ENCODE data around the gene COL6A5. TPM values are rescaled to one million over a fixed set of nuclear protein-coding genes. Genes with fewer than 3 reads are reported as not detected.

The COL6A5 gene
- total RNA-seq, 1 experiment from 2014 or later = 0.32 TPM

DNA sequence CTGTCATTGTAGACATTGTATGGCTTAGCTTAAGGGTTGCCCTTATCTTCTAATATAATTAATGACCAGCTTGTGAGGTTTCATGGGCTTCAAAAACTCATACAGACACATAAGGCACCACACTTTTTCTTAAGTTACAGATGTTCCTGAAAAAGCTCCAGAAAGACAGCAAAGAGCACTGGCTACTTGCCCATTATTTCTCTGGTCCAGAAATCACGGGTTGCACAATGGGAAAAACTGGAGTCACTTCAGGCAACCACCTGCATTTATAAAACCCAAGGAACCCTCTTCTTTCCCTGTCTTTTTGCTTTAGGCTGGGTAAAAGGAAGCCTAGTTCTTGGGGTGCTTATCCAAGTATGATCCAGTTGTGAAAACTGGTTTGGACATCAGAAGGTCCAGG lies 169.2 kb downstream of the COL6A5 start:
- no peak overlapping the region for H3K4me3 ChIP-seq (ENCODE audit: low read depth, low read length, poor library complexity, severe bottlenecking)
- ChIA-PET POLR2A (ENCODE audit: low non-redundant PET) (no interaction called here), CTCF (interaction anchor here (0.6 kb wide), 1 partner anchor 14 kb away, joined by 3 read pairs; no protein-coding TSS in a partner anchor)
- no peaks in the 10 kb centered on the region for H3K9me3 ChIP-seq (ENCODE audit: low read depth, low read length, poor library complexity, severe bottlenecking)
- no peak for DNase-seq (ENCODE audit: low spot score)
- H3K27ac ChIP-seq (ENCODE audit: low read depth, low read length, poor library complexity, severe bottlenecking) = no peak overlapping the region
- no peaks in the 10 kb centered on the region for H3K4me1 ChIP-seq (ENCODE audit: insufficient read depth, low read length, poor library complexity, severe bottlenecking)
- no TSS peak for BruUV-seq (replicated peaks)
- TF ChIP-seq, protein P1, sequence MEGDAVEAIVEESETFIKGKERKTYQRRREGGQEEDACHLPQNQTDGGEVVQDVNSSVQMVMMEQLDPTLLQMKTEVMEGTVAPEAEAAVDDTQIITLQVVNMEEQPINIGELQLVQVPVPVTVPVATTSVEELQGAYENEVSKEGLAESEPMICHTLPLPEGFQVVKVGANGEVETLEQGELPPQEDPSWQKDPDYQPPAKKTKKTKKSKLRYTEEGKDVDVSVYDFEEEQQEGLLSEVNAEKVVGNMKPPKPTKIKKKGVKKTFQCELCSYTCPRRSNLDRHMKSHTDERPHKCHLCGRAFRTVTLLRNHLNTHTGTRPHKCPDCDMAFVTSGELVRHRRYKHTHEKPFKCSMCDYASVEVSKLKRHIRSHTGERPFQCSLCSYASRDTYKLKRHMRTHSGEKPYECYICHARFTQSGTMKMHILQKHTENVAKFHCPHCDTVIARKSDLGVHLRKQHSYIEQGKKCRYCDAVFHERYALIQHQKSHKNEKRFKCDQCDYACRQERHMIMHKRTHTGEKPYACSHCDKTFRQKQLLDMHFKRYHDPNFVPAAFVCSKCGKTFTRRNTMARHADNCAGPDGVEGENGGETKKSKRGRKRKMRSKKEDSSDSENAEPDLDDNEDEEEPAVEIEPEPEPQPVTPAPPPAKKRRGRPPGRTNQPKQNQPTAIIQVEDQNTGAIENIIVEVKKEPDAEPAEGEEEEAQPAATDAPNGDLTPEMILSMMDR (conservative IDR thresholded peaks at IDR 0.05; ENCODE audit: low read depth, low read length) = no peak
- no peak for TF ChIP-seq EZH2 (IDR thresholded peaks at IDR 0.05; ENCODE audit: borderline replicate concordance, low read depth, low read length, poor library complexity, severe bottlenecking)
- H3K27me3 ChIP-seq (replicated peaks; ENCODE audit: insufficient read depth, low read depth, low read length, poor library complexity) = peaks cover 68% of the 10 kb centered on the region
- H3K36me3 ChIP-seq (ENCODE audit: insufficient read depth, low read length, poor library complexity, severe bottlenecking) = no peaks in the 10 kb centered on the region
- intact Hi-C loops (cut with micrococcal nuclease; ENCODE audit: unreplicated experiment) = no loop called here

DNA sequence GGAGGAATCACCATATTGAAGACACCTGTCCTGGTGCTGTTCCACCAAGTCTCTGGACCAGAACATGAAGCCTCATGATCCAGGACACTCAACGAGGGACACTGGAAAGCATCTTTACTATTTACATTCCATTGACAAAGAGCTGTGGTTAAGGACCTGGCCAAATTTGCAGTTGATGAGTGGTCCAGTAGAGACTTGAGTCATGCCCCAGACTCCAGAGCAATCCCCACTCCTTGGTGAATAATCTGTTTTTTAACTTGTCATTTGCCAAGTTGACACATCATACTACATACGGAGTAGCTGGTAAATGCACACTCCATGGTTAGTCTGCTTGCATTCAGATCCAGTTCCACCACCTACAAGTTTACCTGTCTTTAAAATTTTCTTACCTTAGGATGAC lies 170.3 kb downstream of the COL6A5 start:
- Histone ChIP-seq H3K9me3 (ENCODE audit: low read depth, low read length, poor library complexity, severe bottlenecking) (no peaks in the 10 kb centered on the region), H3K27me3 (replicated peaks; ENCODE audit: insufficient read depth, low read depth, low read length, poor library complexity) (peaks cover 73% of the 10 kb centered on the region), H3K36me3 (ENCODE audit: insufficient read depth, low read length, poor library complexity, severe bottlenecking) (no peaks in the 10 kb centered on the region), H3K4me1 (ENCODE audit: insufficient read depth, low read length, poor library complexity, severe bottlenecking) (no peaks in the 10 kb centered on the region), H3K27ac (ENCODE audit: low read depth, low read length, poor library complexity, severe bottlenecking) (no peak overlapping the region), H3K4me3 (ENCODE audit: low read depth, low read length, poor library complexity, severe bottlenecking) (no peak overlapping the region)
- ChIA-PET POLR2A (ENCODE audit: low non-redundant PET) (no interaction called here), CTCF (no interaction called here)
- no peak for DNase-seq (ENCODE audit: low spot score)
- no TSS peak for BruUV-seq (replicated peaks)
- intact Hi-C loops (cut with micrococcal nuclease; ENCODE audit: unreplicated experiment) = no loop called here
- TF ChIP-seq, protein P1 (conservative IDR thresholded peaks at IDR 0.05; ENCODE audit: low read depth, low read length) = no peak
- no peak for TF ChIP-seq EZH2 (IDR thresholded peaks at IDR 0.05; ENCODE audit: borderline replicate concordance, low read depth, low read length, poor library complexity, severe bottlenecking)

DNA sequence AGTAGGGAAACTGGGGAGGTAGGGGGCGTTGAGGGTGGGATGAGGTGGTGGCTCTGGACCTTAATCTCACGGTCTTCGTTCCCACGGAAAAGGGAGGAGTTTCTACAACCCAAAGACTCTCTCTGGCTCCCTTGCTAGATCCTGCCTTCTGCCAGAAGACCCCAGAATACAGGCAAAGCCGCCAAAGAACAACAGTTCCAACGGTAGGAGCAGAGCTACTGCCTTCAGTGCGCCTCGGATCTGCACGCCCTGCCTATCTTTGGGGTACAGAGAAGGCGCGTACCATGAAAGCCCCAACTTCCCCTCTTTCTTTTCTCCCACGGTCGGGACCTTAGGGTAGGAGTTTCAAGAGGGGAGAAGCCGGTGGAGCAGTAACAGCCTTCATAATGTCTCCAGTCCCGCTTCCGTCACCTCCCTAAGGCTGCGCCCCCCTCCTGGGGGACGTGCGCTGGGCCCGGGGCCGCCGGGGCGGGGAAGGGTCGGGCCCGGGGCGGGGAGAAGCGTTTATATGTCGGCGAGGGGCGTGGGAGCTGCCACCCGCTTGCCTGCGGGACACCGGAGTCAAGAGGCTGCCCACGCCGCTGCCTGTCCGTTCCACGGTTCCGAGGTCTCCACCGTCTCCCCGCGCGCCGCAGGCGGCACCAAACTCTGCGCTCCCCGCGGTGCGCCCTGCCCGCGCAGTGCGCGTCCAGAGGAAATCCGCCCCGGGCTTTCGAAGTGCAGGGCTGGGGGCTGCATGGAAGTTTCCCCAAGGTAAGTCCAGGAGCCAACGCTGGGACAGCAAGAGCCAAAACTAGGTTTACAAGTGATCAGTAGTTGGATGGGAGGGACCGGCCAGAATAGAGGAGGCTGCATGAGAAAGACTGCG lies 171.4 kb downstream of the COL6A5 start, which contains the start of gene COL6A6:
TSS of gene COL6A6 (plus strand) at position 533 of the 868 bp plus-strand sequence. CDS start 43,188 bp downstream, outside the sequence.
- Histone ChIP-seq H3K4me3 (ENCODE audit: low read depth, low read length, poor library complexity, severe bottlenecking) (no peak within 1 kb of the TSS), H3K36me3 (ENCODE audit: insufficient read depth, low read length, poor library complexity, severe bottlenecking) (no peaks in the 10 kb centered on the region), H3K9me3 (ENCODE audit: low read depth, low read length, poor library complexity, severe bottlenecking) (no peaks in the 10 kb centered on the region), H3K27ac (ENCODE audit: low read depth, low read length, poor library complexity, severe bottlenecking) (no peak within 1 kb of the TSS), H3K4me1 (ENCODE audit: insufficient read depth, low read length, poor library complexity, severe bottlenecking) (no peaks in the 10 kb centered on the region), H3K27me3 (replicated peaks; ENCODE audit: insufficient read depth, low read depth, low read length, poor library complexity) (peaks cover 84% of the 10 kb centered on the region)
- DNase-seq (ENCODE audit: low spot score) = no peak
- intact Hi-C loops (cut with micrococcal nuclease; ENCODE audit: unreplicated experiment) = no loop called here
- CTCF ChIA-PET = no interaction called here
- TF ChIP-seq EZH2 (IDR thresholded peaks at IDR 0.05; ENCODE audit: borderline replicate concordance, low read depth, low read length, poor library complexity, severe bottlenecking) = peak; percentile 86
- TF ChIP-seq, protein P1 (conservative IDR thresholded peaks at IDR 0.05; ENCODE audit: low read depth, low read length) = no peak
- POLR2A ChIA-PET (ENCODE audit: low non-redundant PET) = no interaction called here
- no TSS peak for BruUV-seq (replicated peaks)

Measured in A673 (cell line).